Activated CD4-positive, alpha-beta T cell treated with anti-CD3 and anti-CD28 coated beads, Interleukin-10, Interleukin-2, amounts not matched to agents 100 ng/mL and 50 ng/mL, durations not matched to agents 16 hours and 8 hours (primary cell): Measurements from ENCODE around the gene FKBP14.

ENCODE experiments used
- DNase-seq: peaks from one replicate; pipeline ENCODE4 v3.0.0-alpha.2; 2020

The FKBP14 gene

DNA sequence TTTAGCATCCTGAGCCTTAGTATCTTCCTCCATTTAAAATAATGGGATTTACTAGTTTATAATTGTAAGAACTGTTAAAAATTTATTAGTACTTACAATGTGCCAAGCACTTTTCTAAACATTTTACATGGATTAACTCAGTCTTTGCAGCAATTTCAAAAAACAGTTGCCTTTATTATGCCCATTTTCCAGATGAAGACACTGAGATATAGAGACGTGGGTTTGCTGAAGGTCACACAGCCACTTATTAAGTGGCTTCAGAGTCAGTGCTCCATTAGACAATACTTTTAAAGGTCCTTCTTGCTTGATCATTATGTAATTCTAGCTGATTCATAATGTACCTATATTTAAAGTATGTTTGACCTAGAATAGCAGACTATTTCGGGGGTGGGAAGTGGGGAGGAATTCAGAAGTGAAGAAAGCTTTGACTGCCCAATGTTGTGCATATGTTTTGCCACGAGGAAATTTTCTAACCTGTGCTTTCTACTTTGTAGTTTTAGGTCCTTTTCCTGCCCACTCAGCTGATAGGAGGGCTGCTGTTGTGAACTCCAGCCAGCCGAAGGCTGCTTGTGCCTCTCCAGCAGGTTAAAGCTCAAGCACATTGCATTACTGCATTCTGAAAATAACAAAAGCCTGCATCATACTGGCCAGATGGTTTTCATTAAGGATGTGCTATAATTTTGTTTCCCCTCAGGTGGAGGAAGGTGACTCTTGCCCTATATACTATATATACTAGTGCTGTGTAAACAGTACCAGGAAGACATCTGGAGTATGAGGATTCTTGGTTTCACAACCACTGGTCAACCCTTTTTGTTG lies 6.0 kb upstream of the FKBP14 start:
- DNase-seq: no peak

DNA sequence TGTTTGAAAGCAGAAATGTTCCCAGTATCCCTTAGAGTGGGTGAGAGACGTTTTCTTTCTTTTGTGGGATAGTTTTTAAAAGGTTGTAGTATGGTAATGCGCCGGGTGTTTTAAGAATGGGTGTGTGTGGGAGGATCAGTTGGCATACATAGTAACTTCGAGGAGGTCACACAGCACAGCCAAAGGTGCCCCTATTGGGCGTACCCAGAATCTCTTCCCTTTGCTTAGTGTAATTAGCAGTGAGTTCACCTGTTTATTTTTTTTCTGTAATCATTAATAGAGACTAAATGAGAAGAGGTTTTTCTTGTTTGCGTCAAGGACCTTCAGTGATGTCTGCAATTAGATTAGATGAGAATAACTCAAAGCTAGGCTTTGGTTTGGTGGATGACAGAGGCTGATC lies 3.2 kb upstream of the FKBP14 start:
- DNase-seq: peak; percentile 23

DNA sequence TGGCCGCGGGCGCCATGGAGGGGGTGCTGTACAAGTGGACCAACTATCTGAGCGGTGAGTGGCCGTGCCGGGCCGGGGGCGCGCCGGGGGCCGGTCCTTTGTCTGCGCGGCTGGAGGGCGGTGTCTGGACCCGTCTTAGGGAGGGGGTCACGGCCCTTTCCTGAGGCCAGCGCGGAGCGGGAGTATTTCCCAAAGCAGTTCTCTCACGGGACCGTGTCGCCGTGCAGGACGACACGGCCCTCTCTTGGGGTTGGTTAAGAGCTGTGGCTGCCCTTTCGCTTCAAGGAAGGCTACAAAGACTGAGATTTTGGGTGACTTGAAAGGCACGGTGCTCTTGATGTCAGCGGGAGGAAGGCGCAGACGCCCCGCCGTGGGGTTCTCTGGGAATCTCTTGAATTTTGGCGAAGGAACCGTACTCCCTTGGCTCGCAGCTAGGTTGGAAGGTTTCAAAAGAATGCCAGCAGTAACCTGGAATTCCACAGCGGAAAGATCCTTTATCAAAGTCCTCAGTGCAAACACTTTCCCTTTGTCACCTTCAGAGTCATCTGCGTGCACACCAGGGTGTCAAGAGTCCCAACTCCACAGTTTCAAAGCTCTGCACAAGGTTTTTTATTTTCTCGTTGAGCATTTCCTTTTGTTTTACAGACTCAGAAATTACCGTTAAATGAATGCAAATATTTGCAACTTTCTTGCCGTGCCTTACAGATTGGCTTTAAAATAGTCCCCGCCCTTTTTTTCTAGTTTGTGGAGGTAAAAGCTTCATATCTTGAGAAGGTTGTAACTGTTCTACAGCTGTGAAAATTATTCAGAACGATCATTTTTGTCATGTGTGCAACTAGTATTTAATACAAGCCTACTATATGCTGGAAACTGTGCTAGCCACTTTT lies 2.5 kb upstream of the FKBP14 start:
- DNase-seq: peak; percentile 39

DNA sequence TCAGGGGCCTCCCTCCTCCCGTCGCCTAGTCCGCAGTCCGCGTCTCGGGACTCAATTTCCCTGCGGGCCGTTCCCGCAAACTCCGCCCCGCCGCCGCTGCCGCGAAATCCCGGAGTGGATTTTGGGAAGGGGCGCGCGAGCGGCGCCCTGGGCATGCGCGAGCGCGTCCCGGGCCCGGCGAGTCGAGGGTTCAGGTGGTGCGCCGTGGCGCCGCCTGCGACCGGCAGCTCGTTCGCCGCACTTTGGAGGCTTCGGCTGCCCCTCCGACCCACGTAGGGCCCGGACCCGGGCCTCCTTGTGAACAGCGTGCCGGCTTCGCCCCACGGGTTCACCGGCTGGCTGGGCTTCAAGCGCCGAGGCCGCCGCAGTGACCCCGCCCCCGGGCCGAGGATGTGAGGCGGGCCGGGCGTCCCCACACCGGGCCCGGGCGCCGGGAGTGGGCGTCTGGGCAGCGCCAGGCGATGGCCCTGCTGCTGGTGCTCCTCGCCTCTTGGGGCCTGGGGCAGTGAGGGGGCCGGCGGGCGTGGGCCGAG lies 1.8 kb upstream of the FKBP14 start, which contains the start of gene PLEKHA8:
PLEKHA8 (plus strand) TSS at position 197 of the 533 bp plus-strand sequence. CDS start 351 bp downstream, outside the sequence.
- DNase-seq: peak; percentile 93

DNA sequence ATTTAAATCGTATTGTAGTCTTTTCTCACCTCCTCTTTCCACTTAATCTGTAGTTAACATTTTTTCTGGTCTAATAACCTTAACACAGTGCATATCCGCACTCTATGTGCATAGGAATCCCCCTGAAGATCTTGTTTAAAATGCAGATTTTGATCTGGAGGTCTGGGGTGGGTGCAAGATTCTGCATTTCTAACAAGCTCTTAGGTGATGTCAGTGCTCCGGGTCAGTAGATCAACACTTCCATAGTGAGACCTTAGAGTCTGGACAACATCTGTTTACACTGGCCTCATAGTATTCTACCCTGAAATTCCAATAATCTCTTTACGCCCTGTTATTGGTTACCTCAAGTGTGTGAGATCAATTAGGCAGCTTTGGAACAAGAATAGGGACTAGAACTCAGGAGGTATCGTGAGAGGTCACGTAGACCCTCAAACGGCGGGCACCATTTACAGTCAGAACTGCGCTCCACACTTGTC lies 1.3 kb upstream of the FKBP14 start:
- no peak for DNase-seq

DNA sequence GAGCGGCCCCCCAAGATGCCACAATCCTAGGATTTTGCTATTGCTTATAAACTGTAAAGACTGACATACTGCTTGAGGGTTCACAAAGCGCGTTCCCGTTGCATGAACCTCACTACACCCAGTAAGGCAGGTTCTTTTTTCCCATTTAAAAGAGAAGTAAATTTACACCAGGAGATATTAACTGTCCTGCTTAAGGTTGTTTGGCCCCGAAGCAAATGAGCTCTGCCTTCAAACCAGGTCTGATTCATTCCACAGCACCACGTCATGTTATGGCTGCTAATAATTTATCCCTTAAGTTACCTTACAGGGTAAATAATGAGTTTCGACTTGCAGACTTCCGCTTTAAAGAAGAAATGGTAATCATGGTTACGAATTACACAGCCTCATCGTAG lies 559 bp upstream of the FKBP14 start:
- peak; percentile 56 for DNase-seq

DNA sequence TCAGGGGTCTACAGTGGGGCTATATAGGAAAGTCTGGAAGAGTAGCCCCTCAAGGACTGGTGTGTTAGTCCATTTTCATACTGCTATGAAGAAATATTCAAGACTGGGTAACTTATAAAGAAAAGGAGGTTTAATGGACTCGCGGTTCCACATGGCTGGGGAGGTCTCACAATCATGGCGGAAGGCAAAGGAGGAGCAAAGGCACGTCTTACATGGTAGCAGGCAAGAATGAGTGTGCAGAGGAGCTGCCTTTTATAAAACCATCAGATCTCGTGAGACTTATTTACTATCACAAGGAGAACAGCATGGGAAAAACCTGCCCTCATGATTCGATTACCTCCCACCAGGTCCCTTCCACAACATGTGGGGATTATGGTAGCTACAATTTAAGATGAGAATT lies 3.0 kb downstream of the FKBP14 start:
- DNase-seq: no peak

DNA sequence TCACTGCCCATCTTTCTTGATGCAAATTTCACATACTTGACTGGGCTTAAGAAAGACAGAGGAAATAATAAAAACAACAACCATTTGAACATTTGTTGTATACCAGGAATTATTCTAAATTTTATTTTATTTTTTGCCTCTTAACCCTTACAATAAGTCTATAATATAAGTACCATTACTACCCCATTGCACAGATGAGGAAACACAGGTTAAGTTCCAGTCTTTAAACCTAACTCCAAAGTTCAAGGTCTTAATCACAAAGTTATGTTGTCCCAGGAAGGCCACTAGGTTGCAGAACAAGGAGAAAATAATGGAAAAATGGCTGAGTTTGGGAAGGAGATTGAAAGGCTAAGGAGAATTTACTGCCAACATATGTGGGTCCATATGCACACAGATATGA lies 3.5 kb downstream of the FKBP14 start:
- DNase-seq: no peak

DNA sequence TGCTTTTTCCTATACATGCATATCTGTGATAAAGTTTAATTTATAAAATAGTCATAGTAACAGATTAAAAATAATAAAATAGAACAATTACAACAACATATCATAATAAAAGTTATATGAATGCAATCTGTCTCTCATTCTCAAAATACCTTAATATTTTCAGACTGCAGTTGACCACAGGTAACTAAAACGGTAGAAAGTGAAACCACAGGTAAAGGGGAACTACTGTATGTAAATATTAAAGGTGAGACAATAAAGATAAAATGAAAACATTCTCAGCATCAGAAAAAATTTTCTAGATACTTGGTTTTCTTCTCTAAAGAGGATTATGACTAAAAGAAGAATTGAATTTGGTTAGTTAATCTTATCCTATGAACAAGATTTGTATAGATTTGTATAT lies 6.0 kb downstream of the FKBP14 start:
- no peak for DNase-seq

DNA sequence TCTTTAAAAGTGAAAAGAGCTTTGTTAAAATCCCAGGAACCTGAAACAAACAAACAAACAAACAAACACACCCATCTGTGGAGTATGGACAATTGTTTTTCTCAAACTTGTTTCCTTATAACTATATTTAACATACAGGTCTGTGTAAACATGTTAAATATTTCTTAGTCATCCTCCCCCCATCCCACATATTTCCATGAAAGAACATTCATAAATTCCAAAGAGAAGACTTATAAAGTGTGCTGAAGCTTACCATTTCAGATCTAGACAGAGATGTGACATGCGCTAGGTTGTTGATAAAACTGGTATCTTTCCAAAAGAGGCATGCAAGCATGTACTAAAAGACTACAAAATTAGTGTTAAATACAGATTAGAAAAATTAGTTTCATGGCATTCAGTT lies 6.5 kb downstream of the FKBP14 start:
- no peak for DNase-seq

DNA sequence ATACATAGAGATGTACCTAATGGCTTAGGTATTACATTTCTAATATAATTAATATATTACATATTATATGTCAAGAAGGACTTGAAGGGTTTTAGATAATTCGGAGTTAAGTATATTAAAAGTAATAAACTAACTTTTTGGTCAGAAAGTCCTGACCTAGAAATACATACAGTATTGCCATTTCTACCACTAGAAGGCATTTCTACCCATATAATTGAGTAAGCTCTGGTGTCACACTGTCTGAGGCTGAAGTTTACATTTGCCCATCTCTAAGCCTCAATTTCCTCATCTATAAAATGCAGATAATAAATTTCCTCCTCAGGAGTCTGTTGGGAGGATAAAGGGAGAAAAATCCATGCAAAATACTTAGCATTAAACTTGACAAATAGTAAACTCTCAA lies 7.1 kb downstream of the FKBP14 start:
- DNase-seq: no peak

DNA sequence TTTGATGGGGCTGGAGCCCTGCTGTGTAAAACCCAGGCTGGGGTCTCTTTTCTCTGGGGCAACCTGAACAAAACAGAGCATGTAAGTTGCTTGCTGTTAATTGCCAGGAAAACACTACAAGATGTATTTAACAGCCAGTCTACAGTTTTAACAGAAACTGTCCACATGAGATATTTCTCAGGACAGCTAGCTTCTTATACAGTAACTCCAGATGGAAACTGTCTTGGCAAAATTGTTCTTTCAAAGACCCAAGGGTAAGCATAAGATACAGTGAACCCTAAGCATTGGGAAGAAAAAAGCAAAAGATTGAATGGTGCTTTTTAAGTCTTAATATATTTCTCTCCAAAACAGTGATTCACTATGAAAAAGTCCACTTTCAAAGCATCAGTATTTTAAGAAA lies 8.1 kb downstream of the FKBP14 start:
- no peak for DNase-seq

DNA sequence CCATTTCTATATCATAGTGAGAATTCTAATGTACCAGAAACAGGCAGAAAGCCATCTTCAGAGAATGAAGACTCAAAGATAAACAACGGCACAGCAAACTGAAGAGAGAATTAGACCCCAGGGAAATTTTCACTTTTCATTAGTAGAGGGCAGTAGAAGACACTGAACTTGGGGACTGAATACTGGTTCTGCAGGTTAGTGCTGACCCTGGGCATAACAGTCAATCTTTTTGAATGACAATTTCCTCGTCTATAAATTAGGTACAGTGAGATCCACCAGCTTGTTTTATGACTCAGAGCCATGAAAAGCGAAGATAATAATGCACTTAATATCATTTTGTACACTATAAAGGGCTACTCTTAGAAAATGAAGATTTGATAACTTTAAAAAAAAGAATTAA lies 13.7 kb downstream of the FKBP14 start:
- no peak for DNase-seq

DNA sequence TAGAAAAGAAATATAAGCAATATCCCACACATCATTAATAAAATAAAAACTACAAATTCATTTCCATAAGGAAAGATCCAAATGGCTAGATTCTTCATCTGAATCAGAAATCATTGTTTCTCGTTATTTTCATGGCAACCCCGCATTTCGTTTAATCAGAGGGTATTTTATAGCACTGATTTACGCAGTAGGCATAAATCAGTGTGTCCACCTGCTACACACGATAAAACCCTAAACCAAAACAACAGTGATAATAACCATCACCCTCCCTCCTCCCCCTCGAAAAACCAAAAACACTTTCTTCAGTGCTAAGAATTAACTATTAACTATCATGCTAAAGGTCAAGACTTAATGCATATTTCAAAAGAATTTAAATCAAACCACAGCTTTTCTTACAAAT lies 16.5 kb downstream of the FKBP14 start:
- DNase-seq: no peak

DNA sequence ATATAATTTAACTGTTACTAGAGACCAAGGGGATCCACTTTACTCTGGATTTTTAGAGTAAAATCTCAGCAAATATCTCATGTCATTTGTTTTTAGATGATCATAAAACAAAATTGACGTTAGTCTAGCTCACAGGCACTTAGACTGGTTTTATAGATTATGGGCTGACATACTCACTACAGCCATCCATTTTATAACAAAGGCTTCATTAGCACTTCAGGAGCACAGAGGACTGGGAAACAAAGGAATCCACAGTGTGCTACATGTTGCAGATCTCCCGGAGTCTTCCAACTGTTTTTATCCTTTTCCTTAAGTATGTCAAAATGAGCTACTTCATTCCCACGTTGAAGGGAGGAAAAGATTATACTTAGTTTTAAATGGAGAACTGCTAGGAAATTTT lies 21.0 kb downstream of the FKBP14 start:
- DNase-seq: no peak

DNA sequence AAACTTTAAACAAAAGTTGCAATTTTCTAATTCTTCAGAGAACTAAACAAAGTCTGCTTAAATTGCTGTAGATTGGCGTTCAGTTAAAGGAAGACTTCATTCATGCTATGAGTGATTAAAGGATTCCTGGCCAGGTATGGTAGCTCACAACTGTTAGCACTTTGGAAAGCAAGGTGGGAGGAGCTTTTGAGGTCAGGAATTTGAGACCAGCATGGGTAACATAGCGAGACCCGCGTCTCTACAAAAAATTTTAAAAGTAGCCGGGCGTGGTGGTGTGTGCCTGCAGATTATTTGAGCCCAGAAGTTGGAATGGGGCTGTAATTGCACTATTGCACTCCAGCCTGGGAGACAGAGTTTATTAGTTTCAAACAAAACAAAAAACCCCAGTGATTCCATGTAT lies 23.4 kb downstream of the FKBP14 start:
- DNase-seq: no peak

DNA sequence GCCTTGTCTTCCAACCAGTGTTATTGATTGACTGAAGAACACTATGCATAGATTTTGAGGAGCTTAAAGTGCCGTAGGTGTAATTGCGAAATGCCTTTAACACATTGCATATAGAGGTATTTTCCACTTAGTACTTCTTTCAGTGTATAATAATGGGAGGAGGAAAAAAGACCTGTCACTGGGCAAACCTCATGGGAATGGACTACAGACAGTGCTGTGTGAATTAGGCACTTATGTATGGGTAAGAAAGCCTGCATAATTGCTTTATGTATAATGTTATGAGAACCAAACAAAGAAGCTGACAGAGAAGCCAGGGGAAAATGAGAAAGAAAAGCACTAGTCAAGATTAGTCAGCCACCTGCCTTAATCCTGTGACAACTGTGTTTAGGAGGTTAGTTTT lies 24.5 kb downstream of the FKBP14 start:
- DNase-seq: no peak

DNA sequence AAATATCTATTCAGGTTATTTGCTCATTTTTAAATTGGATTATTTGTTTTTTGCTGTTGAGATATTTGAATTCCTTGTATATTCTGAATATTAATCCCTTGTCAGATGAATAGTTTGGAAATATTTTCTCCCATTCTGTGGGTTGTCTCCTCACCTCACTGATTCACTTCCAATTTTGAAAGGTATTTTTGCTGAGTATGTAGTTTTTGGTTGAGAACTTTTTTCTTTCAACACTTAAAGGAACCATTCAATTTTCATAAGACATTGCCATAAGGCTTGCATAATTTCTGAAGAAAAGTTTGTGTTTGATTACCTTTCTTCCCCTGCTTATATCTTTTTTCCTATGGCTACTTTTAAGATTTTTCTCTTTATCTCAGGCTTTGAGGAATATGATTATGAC lies 28.0 kb downstream of the FKBP14 start:
- DNase-seq: no peak

DNA sequence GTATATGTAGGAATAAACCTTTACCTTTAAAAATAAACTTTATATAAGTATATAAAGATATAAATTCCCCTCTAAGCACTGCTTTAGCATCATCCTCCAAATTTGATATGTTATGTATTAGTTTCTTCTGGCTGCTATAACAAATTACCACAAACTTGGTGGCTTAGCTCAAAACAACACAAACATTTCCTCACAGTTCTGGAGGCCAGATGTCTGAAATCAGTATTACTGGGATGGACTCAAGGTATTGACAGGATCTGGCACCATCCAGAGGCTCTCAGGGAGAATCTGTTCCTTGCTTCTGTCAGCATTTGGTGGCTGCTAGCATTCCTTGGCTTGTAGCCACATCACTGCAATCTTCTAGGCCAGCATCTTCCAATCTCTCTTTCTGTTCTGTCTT lies 30.2 kb downstream of the FKBP14 start:
- DNase-seq: no peak

DNA sequence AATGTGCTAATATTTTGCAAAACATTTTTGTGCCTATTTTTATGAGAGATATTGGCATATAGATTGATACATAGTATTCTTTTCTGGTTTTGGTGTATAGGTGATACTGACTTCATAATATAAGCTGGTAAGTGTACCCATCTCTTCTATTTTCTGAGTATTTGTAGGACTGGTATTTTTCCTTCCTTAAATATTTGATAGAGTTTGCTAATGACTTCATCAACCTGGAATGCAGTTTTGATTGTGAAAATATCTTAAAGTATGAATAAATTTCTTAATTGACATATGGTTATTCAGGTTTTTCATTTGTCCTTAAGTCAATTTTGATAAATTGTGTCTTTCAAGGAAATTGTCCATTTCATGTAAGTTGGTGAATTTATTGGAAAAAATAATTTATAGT lies 30.9 kb downstream of the FKBP14 start:
- DNase-seq: no peak

DNA sequence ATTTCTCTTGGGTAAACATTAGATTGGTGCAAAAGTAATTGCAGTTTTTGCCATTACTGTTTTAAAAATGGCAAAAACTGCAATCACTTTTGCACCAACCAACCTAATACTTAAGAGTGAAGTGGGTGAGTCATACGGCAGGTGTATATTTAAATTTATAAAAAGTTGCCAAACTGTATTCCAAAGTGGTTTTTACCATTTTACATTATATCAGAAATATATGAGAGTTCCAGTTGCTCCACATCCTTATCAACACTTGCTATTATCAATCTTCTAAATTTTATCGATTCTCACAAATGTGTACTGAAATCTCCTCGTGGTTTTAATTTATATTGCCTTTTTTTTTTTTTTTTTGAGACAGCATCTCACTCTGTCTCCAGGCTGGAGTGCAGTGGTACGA lies 33.4 kb downstream of the FKBP14 start:
- DNase-seq: no peak

DNA sequence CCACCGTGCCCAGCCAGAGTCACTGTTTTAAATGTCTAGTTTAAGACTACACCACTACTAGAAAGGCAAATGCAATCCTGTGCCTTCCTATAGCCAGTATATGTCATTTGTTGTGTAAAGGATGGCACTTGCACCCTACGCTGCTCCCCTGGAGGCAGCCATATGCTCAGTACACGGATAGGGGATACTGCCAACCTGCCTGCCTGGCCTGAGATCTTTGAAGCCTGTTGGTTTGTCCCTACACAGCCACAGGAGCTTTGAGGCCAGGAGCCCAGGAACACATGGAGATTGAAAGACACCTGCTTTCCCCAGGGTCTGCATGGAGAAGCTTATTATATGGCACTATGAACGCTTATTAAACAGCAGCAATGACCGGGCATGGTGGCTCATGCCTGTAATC lies 34.6 kb downstream of the FKBP14 start:
- DNase-seq: no peak

DNA sequence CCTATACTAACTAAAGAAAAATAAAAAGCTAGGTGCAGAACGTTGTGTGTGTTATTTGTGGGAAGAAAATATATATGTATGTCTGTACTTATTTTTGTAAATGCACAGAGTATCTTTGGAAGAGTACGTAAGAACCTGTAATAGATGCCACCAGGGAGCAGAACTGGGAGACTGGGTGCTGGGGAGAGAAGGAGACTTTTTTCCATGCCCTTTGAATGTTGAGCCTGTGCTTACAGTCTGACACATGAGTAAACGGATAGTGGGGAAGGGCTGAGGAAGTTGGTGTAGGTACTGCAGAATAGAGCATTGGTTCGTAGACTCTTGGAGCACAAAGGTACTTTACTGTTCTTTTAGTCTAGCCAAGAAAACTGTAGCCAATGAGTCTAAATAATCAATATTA lies 35.6 kb downstream of the FKBP14 start:
- no peak for DNase-seq
